Vagina (tissue), 2 donors: ENCODE measurements around the gene PPM1M. TPM values are rescaled to one million over a fixed set of nuclear protein-coding genes. Genes with fewer than 3 reads are reported as not detected.

Experiments
- DNase-seq, 2 donors: peaks; one replicate each; pipeline ENCODE4 v3.0.0-alpha.2; 2017; ENCODE audit errors: extremely low spot score in 2 of 2
- H3K27ac ChIP-seq: fragments of 200-600 bp; sonication (generic); one replicate; pipeline ENCODE4 v1.5.1; 2019
- H3K27me3 ChIP-seq: fragments of 200-600 bp; sonication (generic); one replicate; pipeline ENCODE4 v1.5.1; 2019
- H3K36me3 ChIP-seq, 2 donors: fragments of 200-600 bp; sonication (generic); one replicate each; pipeline ENCODE4 v1.5.1; 2017 to 2019
- H3K4me1 ChIP-seq: fragments of 200-600 bp; sonication (generic); one replicate; pipeline ENCODE4 v1.5.1; 2019
- H3K4me3 ChIP-seq, 2 donors: fragments of 200-600 bp; sonication (generic); 1 replicate in 1 of 2; 2 replicates in 1 of 2; pipeline ENCODE4 v1.5.1; 2016 to 2019
- H3K9me3 ChIP-seq: fragments of 200-600 bp; sonication (generic); one replicate; pipeline ENCODE4 v1.5.1; 2019
- CTCF ChIP-seq, 3 experiments: fragments of 450-650 bp in 2 of 3; fragments of 200-600 bp in 1 of 3; sonication (generic) in 1 of 3; IDR thresholded peaks; one replicate each; pipeline ENCODE4 v1.5.1; 2017 to 2019; ENCODE audit warnings: antibody characterized with exemption in 3 of 3, mild to moderate bottlenecking in 2 of 3, moderate library complexity in 2 of 3
- POLR2A ChIP-seq, 2 donors: fragments of 450-650 bp; IDR thresholded peaks; one replicate each; pipeline ENCODE4 v1.6.1; 2017; ENCODE audit warnings: antibody characterized with exemption in 2 of 2, mild to moderate bottlenecking in 2 of 2, moderate library complexity in 2 of 2
- POLR2AphosphoS5 ChIP-seq, 2 donors: sonication (generic); formaldehyde crosslinking; IDR thresholded peaks; one replicate each; pipeline ENCODE4 v1.9.0; 2017; ENCODE audit warnings: antibody characterized with exemption in 2 of 2, mild to moderate bottlenecking in 2 of 2, low read depth in 1 of 2; ENCODE audit not compliant: insufficient read depth in 1 of 2
- intact Hi-C: fragments of 100-400 bp; cut with DNase I; formaldehyde crosslinking; loops from one replicate; pipeline ENCODE4 v1.15.1; 2023
- total RNA-seq: library from RNA; depleted of rRNA; stranded (reverse); fragments of >200 nt; gene quantifications from one replicate; pipeline ENCODE4 v1.2.3, GENCODE V29; 2016

Gene PPM1M
- total RNA-seq, 1 donor from 2014 or later, result 25.0 TPM

GRCh38 chr3:52292247-52293065 is 46.9 kb downstream of the PPM1M start:
- Histone ChIP-seq H3K9me3 (no peaks in the 10 kb centered on the region), H3K4me1 (peaks cover 14% of the 10 kb centered on the region), H3K27me3 (no peaks in the 10 kb centered on the region), H3K4me3 (no peak overlapping the region), H3K36me3 (peaks cover 0 to 13% of the 10 kb centered on the region in 2 donors), H3K27ac (no peak overlapping the region)
- intact Hi-C loops, result no loop called here
- no peak for DNase-seq
- TF ChIP-seq POLR2AphosphoS5 (IDR thresholded peaks at IDR 0.05; ENCODE audit: insufficient read depth in 1 of 2, low read depth in 1 of 2), result no peak
- TF ChIP-seq CTCF (IDR thresholded peaks at IDR 0.05), result no peak
- no peak for TF ChIP-seq POLR2A (IDR thresholded peaks at IDR 0.05)

GRCh38 chr3:52293491-52294319 is 48.1 kb downstream of the PPM1M start:
- Histone ChIP-seq H3K27me3 (no peaks in the 10 kb centered on the region), H3K9me3 (no peaks in the 10 kb centered on the region), H3K4me1 (peaks cover 7% of the 10 kb centered on the region), H3K27ac (no peak overlapping the region), H3K36me3 (peaks cover 0 to 13% of the 10 kb centered on the region in 2 donors), H3K4me3 (no peak overlapping the region)
- intact Hi-C loops, result no loop called here
- TF ChIP-seq POLR2A (IDR thresholded peaks at IDR 0.05) (no peak), POLR2AphosphoS5 (IDR thresholded peaks at IDR 0.05; ENCODE audit: insufficient read depth in 1 of 2, low read depth in 1 of 2) (no peak), CTCF (IDR thresholded peaks at IDR 0.05) (no peak)
- no peak for DNase-seq

- H3K4me3 ChIP-seq, result no peak overlapping the region
- TF ChIP-seq POLR2AphosphoS5 (IDR thresholded peaks at IDR 0.05; ENCODE audit: insufficient read depth in 1 of 2, low read depth in 1 of 2), result no peak
- TF ChIP-seq POLR2A (IDR thresholded peaks at IDR 0.05), result no peak
- no peak for TF ChIP-seq CTCF (IDR thresholded peaks at IDR 0.05)
- H3K27me3 ChIP-seq, result no peaks in the 10 kb centered on the region
- no peaks in the 10 kb centered on the region for H3K9me3 ChIP-seq
- no peaks in the 10 kb centered on the region for H3K4me1 ChIP-seq
- H3K27ac ChIP-seq, result no peak overlapping the region
- H3K36me3 ChIP-seq, result peaks cover 0 to 13% of the 10 kb centered on the region in 2 donors
- intact Hi-C loops, result no loop called here
- no peak for DNase-seq
Measured at GRCh38 chr3:52294320-52295150, 49.0 kb downstream of the PPM1M start.

DNA sequence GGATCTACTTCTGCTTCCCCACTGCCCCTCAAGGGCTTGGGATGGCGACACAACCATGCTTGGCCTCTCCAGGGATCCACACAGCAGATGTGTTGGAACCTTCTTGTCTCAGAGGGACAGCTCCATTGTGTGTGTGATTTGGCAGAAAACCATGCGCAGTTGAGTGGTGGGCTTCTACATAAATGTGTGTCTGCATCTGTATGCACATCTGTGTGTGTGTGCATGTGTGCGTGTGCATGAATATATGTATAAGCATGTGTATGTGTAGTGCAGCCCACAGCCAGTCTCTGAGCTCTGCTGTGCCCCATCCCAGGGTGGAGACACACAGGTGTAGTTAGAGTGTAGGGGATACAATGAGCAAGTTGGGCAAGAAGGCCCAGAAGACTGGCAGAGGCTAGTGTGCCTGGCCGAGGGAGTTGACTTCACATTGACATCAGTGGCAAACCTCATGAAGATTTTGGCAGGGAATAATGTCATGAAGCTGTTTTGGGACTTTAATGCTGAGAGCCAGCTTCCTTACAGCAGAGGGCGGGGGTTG is 50.2 kb downstream of the PPM1M start:
- peaks cover 0 to 13% of the 10 kb centered on the region in 2 donors for H3K36me3 ChIP-seq
- H3K4me1 ChIP-seq, result no peaks in the 10 kb centered on the region
- no peaks in the 10 kb centered on the region for H3K9me3 ChIP-seq
- H3K27me3 ChIP-seq, result no peaks in the 10 kb centered on the region
- intact Hi-C loops, result no loop called here
- H3K27ac ChIP-seq, result no peak overlapping the region
- H3K4me3 ChIP-seq, result no peak overlapping the region
- no peak for DNase-seq
- no peak for TF ChIP-seq CTCF (IDR thresholded peaks at IDR 0.05)
